Transverse colon (tissue), 4 donors: ENCODE measurements around the gene HPX. TPM values are rescaled to one million over a fixed set of nuclear protein-coding genes. Genes with fewer than 3 reads are reported as not detected.

Source experiments
- DNase-seq: peaks from one replicate; pipeline ENCODE4 v3.0.0-alpha.2; 2019
- H3K27ac ChIP-seq, 4 donors: fragments of 200-600 bp; sonication (generic); 2 replicates each; pipeline ENCODE4 v1.5.1; 2016 to 2018; ENCODE audit warnings: inconsistent platforms in 4 of 4
- H3K27me3 ChIP-seq: fragments of 200-600 bp; sonication (generic); 2 replicates; pipeline ENCODE4 v1.5.1; 2017; ENCODE audit warnings: inconsistent platforms
- H3K36me3 ChIP-seq, 4 donors: fragments of 200-600 bp; sonication (generic); 2 replicates each; pipeline ENCODE4 v1.5.1; 2017 to 2019; ENCODE audit warnings: inconsistent platforms in 4 of 4
- H3K4me1 ChIP-seq, 4 donors: fragments of 200-600 bp; sonication (generic); 2 replicates each; pipeline ENCODE4 v1.5.1; 2017 to 2020; ENCODE audit warnings: inconsistent platforms in 4 of 4
- H3K4me3 ChIP-seq, 4 donors: fragments of 200-600 bp; sonication (generic); 1 replicate in 1 of 4; 2 replicates in 3 of 4; pipeline versions ENCODE4 v1.5.1 to v1.6.1; 2017 to 2019; ENCODE audit warnings: inconsistent platforms in 4 of 4
- H3K9me3 ChIP-seq, 2 donors: fragments of 200-600 bp; sonication (generic); 2 replicates each; pipeline ENCODE4 v1.5.1; 2017 to 2019; ENCODE audit warnings: inconsistent platforms in 2 of 2
- CTCF ChIP-seq, 5 experiments: fragments of 200-600 bp in 3 of 5; fragments of 450-650 bp in 2 of 5; sonication (generic) in 3 of 5; IDR thresholded peaks; 1 replicate in 2 of 5; 2 replicates in 3 of 5; pipeline ENCODE4 v1.5.1; 2016 to 2017; ENCODE audit warnings: antibody characterized with exemption in 5 of 5, inconsistent platforms in 3 of 5, mild to moderate bottlenecking in 2 of 5, moderate library complexity in 1 of 5
- EP300 ChIP-seq: sonication (generic); formaldehyde crosslinking; IDR thresholded peaks from one replicate; pipeline ENCODE4 v1.6.1; 2017; ENCODE audit warnings: antibody characterized with exemption, low read depth
- POLR2A ChIP-seq: fragments of 450-650 bp; IDR thresholded peaks from one replicate; pipeline ENCODE4 v1.6.1; 2016; ENCODE audit warnings: antibody characterized with exemption, mild to moderate bottlenecking, moderate library complexity
- POLR2AphosphoS5 ChIP-seq, 3 donors: sonication (generic); formaldehyde crosslinking; IDR thresholded peaks; one replicate each; pipeline ENCODE4 v1.6.1; 2016; ENCODE audit warnings: antibody characterized with exemption in 3 of 3
- WGBS, 2 donors: methylation state at CpG; one replicate each; pipeline ENCODE4 v1.1.5; 2018; ENCODE audit warnings: low coverage in 1 of 2; 5-methylcytosine and 5-hydroxymethylcytosine counted together
- in situ Hi-C, 4 donors: fragments of 200-750 bp; cut with MboI; loops; one replicate each; pipeline versions ENCODE4 v1.15.0 to v1.15.1; 2017; ENCODE audit warnings: low sequenced_read_pairs in 3 of 4, low pct_ligation_motif_present in 1 of 4, low pct_unique_long_range_greater_than_20kb in 1 of 4
- intact Hi-C: fragments of 100-400 bp; cut with DNase I; formaldehyde crosslinking; loops from one replicate; pipeline ENCODE4 v1.15.1; 2023; ENCODE audit warnings: low total_unique reads
- total RNA-seq, 4 donors: library from RNA; depleted of rRNA; stranded (reverse); fragments of >200 nt; gene quantifications; one replicate each; pipeline ENCODE4 v1.1.0, GENCODE V29; 2016

The HPX gene
- total RNA-seq, 4 donors from 2014 or later, result 1.8 to 4.6 TPM; not detected in 2

DNA sequence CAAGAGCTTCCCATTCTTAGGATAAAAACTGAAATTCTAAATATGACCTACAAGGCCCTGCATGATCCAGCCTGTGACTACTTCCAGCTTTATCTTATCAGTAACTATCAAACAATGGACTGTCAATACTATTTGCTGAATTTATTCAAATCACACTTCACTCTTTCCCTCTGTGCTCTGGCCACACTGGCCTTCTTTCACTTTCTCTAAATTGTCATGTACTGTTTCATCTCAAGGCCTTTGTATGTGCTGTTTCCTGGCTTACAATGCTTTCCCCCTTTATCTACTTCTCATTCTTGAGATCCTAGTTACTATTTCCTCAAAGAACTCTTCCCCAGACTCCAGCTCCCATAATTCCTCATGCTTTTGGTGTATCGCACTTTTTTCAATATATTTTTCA lies 46.2 kb upstream of the HPX start:
- no peak for TF ChIP-seq POLR2AphosphoS5 (IDR thresholded peaks at IDR 0.05)
- no peak for TF ChIP-seq EP300
- no peak for TF ChIP-seq CTCF (IDR thresholded peaks at IDR 0.05)
- TF ChIP-seq POLR2A, result no peak
- Histone ChIP-seq H3K4me1 (peaks cover 13 to 62% (median 35%) of the 10 kb centered on the region in 4 donors), H3K9me3 (no peaks in the 10 kb centered on the region), H3K4me3 (no peak overlapping the region), H3K27ac (peak overlapping the region; percentile 2 to 79 (median 32)), H3K27me3 (no peaks in the 10 kb centered on the region), H3K36me3 (no peaks in the 10 kb centered on the region)
- intact Hi-C loops, result no loop called here
- 68 to 88% methylated on average over 1 of the region's 1 CpG for WGBS, 2 donors
- no peak for DNase-seq
- in situ Hi-C loops, result loop anchor here in 1 of 4 donors (10.0 kb wide), 1 partner anchor 252 kb away; the partner anchor contains the start of genes CNGA4 and FHIP1B

DNA sequence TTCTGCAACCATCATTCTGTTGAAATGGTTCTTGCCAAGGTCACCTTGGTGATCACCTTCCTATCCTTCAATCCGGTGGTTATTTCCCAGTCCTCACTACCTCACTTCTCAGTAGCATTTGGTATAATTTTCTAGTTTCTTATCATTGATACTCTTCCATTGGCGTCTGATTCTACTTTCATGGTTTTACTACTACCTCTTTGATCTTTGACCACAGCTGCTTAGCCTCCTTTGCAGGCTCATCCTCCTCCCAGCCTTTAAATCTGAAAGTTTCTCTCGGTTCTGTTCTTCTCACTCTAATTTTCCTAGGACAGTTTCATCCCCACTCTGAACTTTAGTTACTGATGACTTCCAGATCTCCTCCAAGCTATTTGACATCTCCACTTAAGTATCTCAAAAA lies 45.5 kb upstream of the HPX start:
- DNase-seq, result no peak
- WGBS, 2 donors, result 52 to 54% methylated on average over 3 of the region's 3 CpGs
- H3K9me3 ChIP-seq, result no peaks in the 10 kb centered on the region
- peaks cover 13 to 63% (median 37%) of the 10 kb centered on the region in 4 donors for H3K4me1 ChIP-seq
- H3K4me3 ChIP-seq, result no peak overlapping the region
- TF ChIP-seq EP300 (no peak), CTCF (IDR thresholded peaks at IDR 0.05) (no peak), POLR2A (no peak), POLR2AphosphoS5 (IDR thresholded peaks at IDR 0.05) (no peak)
- intact Hi-C loops (no loop called here), in situ Hi-C loops (loop anchor here in 1 of 4 donors (10.0 kb wide), 1 partner anchor 251 kb away; the partner anchor contains the start of genes CNGA4 and FHIP1B)
- no peaks in the 10 kb centered on the region for H3K27me3 ChIP-seq
- peak overlapping the region in 2 of 4 donors; percentile 29 to 36 for H3K27ac ChIP-seq
- no peaks in the 10 kb centered on the region for H3K36me3 ChIP-seq

DNA sequence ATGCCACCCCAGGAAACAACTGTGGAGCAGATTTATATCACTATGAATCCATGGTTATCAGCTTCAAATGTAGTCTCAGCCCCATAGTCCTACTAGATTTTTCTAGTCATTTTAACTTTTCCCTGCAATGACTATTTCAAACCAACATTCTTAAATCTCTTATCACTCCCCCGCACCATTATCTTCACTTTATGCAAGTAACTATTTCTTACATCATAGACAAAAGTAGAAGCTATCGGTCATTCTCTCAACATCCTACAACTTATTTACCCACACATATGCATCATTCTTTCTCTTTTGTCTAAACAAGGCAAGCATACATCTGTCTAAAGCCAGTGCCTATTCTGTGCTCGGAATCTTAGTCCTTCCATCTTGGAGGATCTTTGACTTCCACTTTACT lies 44.9 kb upstream of the HPX start:
- Histone ChIP-seq H3K27me3 (no peaks in the 10 kb centered on the region), H3K4me3 (no peak overlapping the region), H3K36me3 (no peaks in the 10 kb centered on the region), H3K9me3 (no peaks in the 10 kb centered on the region), H3K27ac (peak overlapping the region in 1 of 4 donors; percentile 36), H3K4me1 (peaks cover 13 to 65% (median 39%) of the 10 kb centered on the region in 4 donors)
- intact Hi-C loops (no loop called here), in situ Hi-C loops (loop anchor here in 1 of 4 donors (10.0 kb wide), 1 partner anchor 251 kb away; the partner anchor contains the start of genes CNGA4 and FHIP1B)
- TF ChIP-seq POLR2A, result no peak
- no peak for TF ChIP-seq EP300
- TF ChIP-seq CTCF (IDR thresholded peaks at IDR 0.05), result no peak
- TF ChIP-seq POLR2AphosphoS5 (IDR thresholded peaks at IDR 0.05), result no peak
- WGBS, 2 donors, result 61 to 79% methylated on average over 3 of the region's 3 CpGs
- DNase-seq, result no peak

DNA sequence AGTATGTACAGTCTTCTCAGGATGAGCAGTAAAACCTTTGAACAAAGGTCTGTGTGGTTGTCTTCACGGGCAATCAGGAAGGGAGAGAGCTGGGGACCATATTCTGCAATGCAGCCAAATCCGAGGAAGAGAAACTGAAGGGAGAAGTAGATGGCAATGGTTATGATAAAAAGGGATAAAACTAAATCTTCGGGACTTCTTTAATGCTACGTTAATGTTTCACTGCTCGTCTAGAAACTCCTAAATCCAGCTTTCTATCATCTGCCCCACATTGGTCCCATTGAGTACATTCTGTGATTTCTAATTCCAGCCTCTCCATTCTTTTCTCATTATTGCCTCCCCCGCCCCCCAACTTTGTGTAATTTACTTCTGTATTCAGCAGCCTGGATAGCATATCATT lies 42.2 kb upstream of the HPX start:
- WGBS, 2 donors, result 83 to 84% methylated on average over 6 of the region's 6 CpGs
- no peak for DNase-seq
- in situ Hi-C loops, result loop anchor here in 1 of 4 donors (10.0 kb wide), 1 partner anchor 248 kb away; the partner anchor contains the start of genes CNGA4 and FHIP1B

More for the DNA sequence above, 42.2 kb upstream of the HPX start:
- H3K9me3 ChIP-seq, result no peaks in the 10 kb centered on the region
- peaks cover 0 to 7% (median 0%) of the 10 kb centered on the region in 4 donors for H3K36me3 ChIP-seq
- H3K4me3 ChIP-seq, result no peak overlapping the region
- no peak for TF ChIP-seq POLR2A
- TF ChIP-seq EP300, result no peak
- no peak for TF ChIP-seq POLR2AphosphoS5 (IDR thresholded peaks at IDR 0.05)
- no peak for TF ChIP-seq CTCF (IDR thresholded peaks at IDR 0.05)
- H3K4me1 ChIP-seq, result peaks cover 13 to 57% (median 39%) of the 10 kb centered on the region in 4 donors
- no peaks in the 10 kb centered on the region for H3K27me3 ChIP-seq
- intact Hi-C loops, result no loop called here
- peak overlapping the region in 2 of 4 donors; percentile 91 to 94 for H3K27ac ChIP-seq
